Spleen (tissue), 3 donors: ENCODE data around the gene YTHDF1.

Experiments used
- POLR2A ChIP-seq, 3 donors: fragments of 450-650 bp; IDR thresholded peaks; one replicate each; pipeline ENCODE4 v1.5.1; 2017; ENCODE audit warnings: antibody characterized with exemption in 3 of 3, mild to moderate bottlenecking in 1 of 3
- POLR2AphosphoS5 ChIP-seq, 3 donors: sonication (generic); formaldehyde crosslinking; IDR thresholded peaks; one replicate each; pipeline ENCODE4 v1.5.1; 2017; ENCODE audit warnings: antibody characterized with exemption in 3 of 3

DNA sequence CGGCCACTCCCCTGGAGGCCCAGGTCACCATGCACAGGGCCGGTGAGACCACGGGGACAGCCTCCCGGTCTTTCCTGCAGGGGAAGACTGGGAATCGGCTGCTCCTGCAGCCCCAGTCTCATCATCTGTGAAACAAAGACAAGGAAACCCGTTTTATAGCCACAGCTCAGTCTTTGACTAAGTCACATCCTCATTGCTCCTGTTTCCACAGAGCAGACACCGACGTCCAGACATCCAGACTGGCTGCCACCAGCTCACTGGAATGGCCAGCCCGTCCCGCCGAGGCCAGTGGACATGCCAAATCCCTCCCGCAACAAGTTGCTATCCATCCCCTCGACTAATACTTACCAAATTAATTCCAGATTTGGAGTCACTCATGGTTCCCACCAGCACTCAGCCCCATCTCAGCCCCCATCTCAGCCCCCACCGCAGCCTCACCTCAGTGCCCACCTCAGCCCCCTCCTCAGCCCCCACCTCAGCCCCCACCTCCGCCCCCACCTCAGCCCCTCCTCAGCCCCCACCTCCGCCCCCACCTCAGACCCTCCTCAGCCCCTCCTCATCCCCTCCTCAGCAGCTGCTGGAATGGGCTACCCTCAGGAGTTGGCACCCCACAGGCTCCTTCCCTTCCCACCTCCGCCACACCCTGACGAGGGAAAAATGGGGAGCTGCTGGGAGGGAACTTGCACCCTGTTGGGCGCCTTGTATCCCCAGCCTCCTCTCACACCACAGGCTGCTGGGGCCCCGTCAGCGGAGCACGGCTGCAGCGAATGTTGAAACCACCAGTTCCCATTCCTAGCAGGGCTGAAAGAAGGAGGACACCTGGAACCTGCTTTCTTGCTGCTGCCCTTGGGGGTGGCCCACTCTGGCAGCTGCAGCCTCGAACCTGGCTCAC lies 48.7 kb downstream of the YTHDF1 start:
- TF ChIP-seq POLR2AphosphoS5 (IDR thresholded peaks at IDR 0.05) (no peak), POLR2A (IDR thresholded peaks at IDR 0.05) (no peak)
